ENCODE data around the gene LARGE1.

LARGE1 gene

DNA sequence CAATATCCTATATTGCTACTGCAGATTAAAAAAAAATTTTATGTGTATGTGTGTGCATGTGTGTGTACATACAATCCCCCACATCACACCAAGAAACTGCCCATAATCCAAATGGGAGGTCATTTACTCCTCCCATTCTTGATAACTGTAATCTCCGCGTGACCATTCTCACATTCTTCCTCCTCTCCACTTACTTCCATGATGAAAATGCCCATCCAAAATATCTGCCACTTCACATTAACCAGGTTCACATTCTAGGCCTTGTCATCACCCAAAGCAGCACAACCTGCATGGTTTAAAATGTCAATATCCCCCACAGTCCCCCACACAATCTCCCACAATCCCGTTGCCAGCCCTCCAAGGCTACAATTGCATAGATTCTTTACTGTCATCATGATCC lies 149.6 kb downstream of the LARGE1 start:
- DNase-seq = no peak

- DNase-seq = no peak
These were observed 154.2 kb downstream of the LARGE1 start for GRCh38 chr22:33766091-33766490.

DNA sequence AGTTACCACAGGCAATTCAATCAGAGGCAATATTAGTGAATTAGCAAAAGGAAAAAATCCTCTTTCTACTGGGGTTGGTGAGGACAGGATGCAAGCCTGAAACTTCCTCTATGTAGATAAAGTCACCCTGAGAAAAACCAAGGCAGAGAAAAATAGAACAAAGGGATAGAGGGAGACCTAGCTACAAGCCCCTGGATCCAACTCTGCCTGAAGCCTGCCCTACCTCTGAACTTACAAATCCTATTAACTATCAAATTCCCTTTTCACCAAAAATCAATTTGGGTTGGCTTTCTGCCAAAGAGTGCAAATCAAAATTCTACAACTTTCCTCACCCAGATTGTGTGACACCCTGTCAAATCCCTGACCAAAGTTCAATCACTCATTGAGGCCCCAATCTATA lies 161.3 kb downstream of the LARGE1 start:
- no peak for DNase-seq

- no peak for DNase-seq
These were observed 162.3 kb downstream of the LARGE1 start for GRCh38 chr22:33757802-33758483.

DNA sequence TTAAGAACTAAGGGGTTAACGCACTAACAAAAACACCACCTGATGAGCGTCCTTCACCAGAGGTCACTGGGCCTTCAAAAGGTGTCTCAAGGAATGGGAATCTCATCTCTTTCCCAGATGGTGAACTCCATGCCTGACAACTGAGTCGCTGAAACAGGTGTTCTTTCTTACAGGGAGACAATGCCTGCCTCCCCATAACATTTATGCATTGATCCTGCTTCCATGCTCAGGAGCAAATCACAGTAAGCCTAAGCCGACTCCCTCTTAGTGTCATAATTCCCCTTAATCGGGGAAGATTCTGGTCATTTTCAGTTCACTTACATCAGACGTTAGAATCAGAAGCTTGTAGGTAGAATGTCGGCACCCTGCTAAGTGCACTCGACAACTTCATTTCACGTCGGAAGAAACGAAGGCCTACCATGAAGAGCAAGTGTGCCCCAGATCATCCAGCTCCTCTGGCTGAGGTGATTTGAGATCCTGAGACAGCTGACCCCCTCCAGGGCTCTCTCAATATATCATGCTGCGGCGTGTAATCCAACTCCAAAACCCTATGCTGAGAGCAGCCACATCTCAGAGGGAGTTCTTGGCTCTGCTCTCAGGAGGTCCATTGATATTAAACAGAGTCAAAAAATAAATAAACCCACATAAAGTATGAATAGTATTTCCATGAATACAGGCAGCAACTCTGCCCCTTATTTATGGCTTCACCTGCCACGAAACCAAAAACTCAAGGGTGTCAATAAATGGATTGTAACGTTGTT lies 163.1 kb downstream of the LARGE1 start:
- DNase-seq = no peak

DNA sequence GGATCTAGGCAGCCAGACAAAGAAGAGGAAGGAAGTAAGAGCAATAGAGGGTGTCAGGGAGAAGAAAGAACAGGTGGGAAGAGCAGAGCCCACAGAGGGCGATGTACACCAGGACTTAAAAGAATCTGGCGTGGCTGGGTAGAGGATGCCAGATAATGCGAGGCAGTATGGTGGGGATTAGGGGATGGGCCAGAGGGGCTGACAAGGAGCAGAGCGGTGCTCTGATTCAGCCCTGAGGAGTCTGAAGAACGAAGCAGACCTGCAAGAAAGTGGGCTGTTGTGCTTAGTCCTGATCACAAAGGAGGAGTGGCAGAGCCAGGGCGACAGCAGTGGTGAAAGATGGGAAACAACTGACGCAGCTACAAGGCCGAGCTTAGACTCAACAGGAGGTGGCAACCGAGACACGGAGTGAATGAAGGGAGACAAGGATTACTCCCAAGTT lies 163.7 kb downstream of the LARGE1 start:
- no peak for DNase-seq

DNA sequence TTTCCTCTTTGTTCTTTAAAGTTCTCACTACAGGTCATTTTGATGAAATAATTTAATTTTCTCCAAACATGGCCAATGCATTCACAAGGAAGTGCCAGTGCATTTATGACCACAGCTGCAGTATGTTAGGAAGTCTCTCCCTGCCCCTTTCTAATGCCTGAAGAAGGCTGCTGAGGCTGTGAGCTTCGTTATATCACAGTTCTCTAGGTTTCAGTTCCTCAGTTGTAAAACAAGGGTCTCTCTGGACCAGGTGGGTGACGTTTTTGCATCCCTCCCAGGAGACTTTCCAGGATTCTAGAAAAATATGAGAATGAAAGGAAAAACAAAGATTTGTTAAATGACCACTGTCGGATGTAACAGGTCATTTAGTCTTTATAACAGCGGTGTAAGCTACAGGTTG lies 171.6 kb downstream of the LARGE1 start:
- DNase-seq = no peak

- DNase-seq = no peak
These were observed 172.6 kb downstream of the LARGE1 start for GRCh38 chr22:33747576-33748180.

- no peak for DNase-seq
These were observed 173.2 kb downstream of the LARGE1 start for GRCh38 chr22:33747029-33747428.

DNA sequence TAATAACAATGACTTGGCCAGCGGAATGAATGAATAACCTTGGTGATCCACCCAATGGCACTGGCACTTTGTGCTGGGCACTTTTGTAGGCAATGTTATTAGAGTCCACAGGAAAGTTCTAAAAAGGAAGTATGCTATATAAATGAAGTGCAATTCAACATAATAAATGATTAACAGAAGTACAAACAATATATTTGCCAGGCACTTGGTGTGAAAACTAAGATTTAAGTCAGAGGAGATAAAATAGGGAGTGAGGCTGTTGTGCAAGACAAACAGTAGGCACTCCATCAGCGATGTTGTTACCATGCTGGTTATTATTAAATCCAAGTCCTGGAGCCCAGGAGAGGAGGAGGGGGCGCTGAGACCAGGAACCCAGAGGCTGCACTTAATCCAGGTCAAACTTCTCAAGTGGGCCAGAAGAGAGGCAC lies 173.8 kb downstream of the LARGE1 start:
- no peak for DNase-seq

- DNase-seq = no peak
These were observed 174.8 kb downstream of the LARGE1 start for GRCh38 chr22:33745501-33745900.

DNA sequence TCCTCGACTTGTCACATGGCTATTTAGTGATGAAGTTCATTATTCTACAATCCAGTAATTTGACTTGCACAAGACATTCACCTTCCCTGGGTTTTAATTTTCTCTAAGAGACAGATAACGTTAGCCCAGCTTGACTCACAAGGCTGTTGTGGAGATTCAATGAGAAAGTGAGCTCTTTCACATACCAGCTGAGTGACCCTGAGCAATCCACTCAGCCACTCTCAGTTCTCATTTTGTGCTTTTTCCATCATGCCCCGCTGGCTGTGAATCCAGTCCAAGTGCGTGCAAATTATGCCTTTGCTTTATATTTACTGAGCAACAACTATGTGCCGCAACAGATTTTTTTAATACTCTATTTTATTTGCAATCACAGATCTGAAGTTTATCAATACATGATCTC lies 176.5 kb downstream of the LARGE1 start:
- DNase-seq = no peak

DNA sequence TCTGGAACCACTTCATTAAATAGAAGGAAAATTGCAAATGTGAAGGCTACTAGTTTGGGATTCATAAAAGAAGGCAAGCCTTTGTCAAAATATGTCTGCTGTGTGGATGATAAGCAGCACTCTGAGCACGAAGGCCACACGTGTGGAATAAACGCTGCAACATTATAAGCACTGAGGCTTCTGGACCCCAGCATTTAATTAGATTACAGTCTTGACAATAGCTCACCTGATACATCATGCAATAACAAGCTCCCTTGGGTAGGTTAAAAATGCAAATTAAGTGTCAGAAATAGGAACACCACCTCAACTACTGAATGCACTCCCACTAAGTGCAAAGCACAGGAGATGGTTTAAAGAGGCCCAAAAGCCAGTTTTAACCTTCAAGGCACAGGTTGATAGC lies 179.3 kb downstream of the LARGE1 start:
- DNase-seq = no peak

DNA sequence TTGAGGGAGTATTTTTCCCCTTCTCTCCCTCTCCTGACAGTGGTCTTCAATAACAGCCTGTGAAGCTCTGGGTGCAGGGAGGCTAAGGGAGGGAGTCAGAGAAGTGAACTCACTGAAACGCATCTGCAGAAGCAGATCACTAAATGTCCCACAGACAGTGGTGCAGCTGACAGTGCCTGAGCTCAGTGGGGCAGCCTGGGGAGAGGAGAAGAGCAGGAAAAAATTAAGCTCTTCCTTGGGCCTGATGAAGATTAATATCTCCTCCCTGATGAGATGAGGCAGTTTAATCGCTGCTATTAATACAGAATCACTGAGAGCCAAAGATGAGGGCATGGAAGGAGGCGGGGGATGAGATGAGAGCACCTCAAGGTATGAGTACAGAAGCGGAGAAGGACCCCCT lies 180.8 kb downstream of the LARGE1 start:
- DNase-seq = no peak

DNA sequence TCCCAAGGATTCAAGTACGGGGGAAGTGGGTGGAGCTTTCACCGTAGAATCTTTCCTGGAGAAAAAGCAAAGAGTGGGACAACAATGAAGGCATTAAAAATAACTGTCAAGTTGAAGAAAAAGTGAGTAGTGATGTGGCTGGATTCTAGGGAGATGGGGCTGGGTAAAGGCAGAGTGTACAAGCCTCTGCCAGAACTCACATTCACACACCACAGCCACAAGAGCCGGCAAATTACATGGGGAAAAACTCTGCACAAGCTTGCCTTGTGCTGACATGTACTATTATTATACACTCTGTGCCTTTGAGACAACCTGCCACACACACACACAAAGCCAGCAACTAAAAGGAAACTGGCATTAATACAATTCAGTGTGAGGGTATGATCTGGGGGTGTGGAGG lies 182.6 kb downstream of the LARGE1 start:
- no peak for DNase-seq

- no peak for DNase-seq
These were observed 184.3 kb downstream of the LARGE1 start for GRCh38 chr22:33735978-33736377.

DNA sequence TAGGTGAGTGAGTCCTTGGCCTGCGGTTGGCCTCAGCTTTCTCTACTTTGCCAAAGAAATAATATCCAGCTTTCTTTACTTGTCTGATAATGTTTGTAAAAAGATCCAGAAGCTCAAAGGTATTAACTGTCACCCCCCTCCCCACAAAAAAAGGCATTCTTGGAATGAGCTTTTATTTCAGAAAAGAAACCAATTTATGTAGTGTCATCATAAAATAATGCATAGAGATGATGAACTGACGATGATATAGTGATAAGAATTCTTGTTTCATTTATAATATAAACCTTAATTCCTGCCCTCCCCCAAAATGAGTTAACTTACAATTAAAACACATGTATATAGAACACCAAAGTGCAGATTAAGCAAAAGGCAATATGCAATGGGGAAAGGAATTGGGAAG lies 191.4 kb downstream of the LARGE1 start:
- no peak for DNase-seq

GRCh38 chr22:33726294-33726734 lies 194.0 kb downstream of the LARGE1 start:
- DNase-seq = no peak

GRCh38 chr22:33723915-33724314 lies 196.4 kb downstream of the LARGE1 start:
- no peak for DNase-seq

GRCh38 chr22:33722816-33723215 lies 197.5 kb downstream of the LARGE1 start:
- no peak for DNase-seq

DNA sequence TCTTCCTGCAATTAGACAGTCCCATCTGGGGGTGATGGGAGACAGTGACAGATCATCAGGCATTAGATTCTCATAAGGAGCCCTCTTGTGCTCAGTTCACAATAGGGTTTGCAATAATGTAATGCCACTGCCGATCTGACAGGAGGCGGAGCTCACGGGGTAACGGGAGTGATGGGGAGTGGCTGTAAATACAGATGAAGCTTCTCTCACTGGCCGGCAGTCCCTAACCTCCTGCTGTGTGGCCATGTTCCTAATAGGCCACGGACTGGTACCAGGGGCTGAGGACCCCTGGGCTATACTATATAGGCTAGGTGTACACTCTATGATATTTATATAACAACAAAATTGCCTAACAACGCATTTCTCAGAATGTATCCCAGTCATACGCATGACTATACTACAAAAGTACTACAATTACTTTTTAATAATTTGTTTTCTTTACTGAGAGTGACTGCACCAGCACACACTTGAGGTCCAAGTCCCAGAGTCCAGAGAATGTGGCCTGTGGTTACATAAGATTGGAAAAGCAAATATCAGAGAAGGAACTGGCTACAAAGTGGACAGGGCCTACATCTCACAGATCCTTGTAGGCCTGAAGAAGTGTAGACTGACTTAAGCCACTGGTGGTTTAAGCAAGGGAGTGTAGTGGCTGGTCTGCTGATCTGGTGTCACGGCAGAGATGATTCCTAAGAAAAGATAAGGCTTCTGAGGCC lies 200.0 kb downstream of the LARGE1 start:
- DNase-seq = no peak

DNA sequence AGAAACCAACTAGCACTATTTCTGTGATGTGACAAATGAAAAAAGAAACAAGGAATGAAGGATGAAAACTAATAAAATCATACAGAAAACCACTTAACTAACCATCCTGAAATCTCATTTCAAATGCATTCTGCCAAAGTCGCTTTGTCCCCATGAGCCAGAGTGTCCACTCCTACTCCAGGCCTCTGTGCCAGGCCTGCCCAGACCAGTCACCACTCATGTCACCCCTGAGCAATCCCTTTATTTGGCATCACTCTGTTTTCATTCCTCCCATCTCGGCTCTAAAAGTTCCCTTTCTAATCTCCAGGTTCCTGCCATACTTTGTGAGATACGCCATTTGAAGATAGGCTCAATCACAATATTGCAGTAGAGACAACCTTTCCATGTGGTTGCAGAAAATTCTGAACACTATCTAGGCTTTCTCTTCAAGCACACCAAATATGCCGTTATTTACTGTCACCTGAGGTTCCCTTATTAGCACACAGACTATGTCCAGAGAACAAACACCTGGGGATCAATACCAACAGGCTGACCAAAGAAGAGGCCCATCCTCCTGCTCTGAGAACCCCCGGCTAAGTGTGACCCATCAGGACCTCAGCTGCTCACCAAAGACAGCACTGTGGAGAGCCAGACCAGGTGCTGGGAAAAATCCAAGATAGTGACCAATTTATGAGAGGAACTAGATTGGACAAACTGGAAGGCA lies 202.4 kb downstream of the LARGE1 start:
- no peak for DNase-seq

Measured in SIG-M5 (cell line).